HepG2 (cell line): ENCODE measurements around the gene SEMA3B. TPM values are rescaled to one million over a fixed set of nuclear protein-coding genes. Genes with fewer than 3 reads are reported as not detected.
A peak's percentile ranks its signal among the peaks of the same experiment; 100 is the strongest.

Experiments
- BRD4 ChIP-seq: sonication (generic); formaldehyde crosslinking; IDR thresholded peaks from 2 replicates; pipeline ENCODE4 v1.4.0; 2020; ENCODE audit warnings: missing genetic modification reagents
- KDM5B ChIP-seq: sonication (generic); formaldehyde crosslinking; IDR thresholded peaks from 2 replicates; pipeline ENCODE4 v1.4.0; 2020; ENCODE audit warnings: missing genetic modification reagents, mild to moderate bottlenecking, borderline replicate concordance
- KLF6 ChIP-seq: IDR thresholded peaks from 2 replicates; pipeline ENCODE4 v1.8.0; 2016; ENCODE audit warnings: missing biosample characterization, missing genetic modification reagents
- RAD21 ChIP-seq: fragments of 450-650 bp; formaldehyde crosslinking; IDR thresholded peaks from 2 replicates; pipeline ENCODE4 v1.5.0; 2020; ENCODE audit warnings: mild to moderate bottlenecking
- SIX1 ChIP-seq: sonication (generic); formaldehyde crosslinking; IDR thresholded peaks from 2 replicates; pipeline ENCODE4 v1.4.0; 2020; ENCODE audit warnings: missing genetic modification reagents, borderline replicate concordance
- SPEN ChIP-seq: sonication (generic); formaldehyde crosslinking; IDR thresholded peaks from 2 replicates; pipeline ENCODE4 v1.5.1; 2020; ENCODE audit warnings: low read depth, mild to moderate bottlenecking, missing genetic modification reagents
- ZBTB8A ChIP-seq: sonication (generic); formaldehyde crosslinking; IDR thresholded peaks from 2 replicates; pipeline ENCODE4 v1.4.0; 2020; ENCODE audit warnings: mild to moderate bottlenecking, low read depth, missing genetic modification reagents, borderline replicate concordance
- ZFP36L2 ChIP-seq: sonication (generic); formaldehyde crosslinking; IDR thresholded peaks from 2 replicates; pipeline ENCODE4 v1.4.0; 2020; ENCODE audit warnings: missing genetic modification reagents
- ZNF746 ChIP-seq: sonication (generic); formaldehyde crosslinking; IDR thresholded peaks from 2 replicates; pipeline ENCODE4 v1.8.0; 2022; ENCODE audit warnings: mild to moderate bottlenecking, missing genetic modification reagents
- ZNF788 ChIP-seq: sonication (generic); formaldehyde crosslinking; IDR thresholded peaks from 2 replicates; pipeline ENCODE4 v1.5.0; 2020; ENCODE audit warnings: mild to moderate bottlenecking, missing genetic modification reagents, borderline replicate concordance
- polyA plus RNA-seq, 8 experiments: library from polyadenylated mRNA; depleted of rRNA in 3 of 8; stranded (reverse) in 7 of 8; unstranded in 1 of 8; fragments of >200 nt; fragmentation: Illumina TruSeq in 4 of 8; extraction: Trizol in 4 of 8; gene quantifications; 2 replicates each; pipeline versions ENCODE4 v1.2.1 to v1.2.3, GENCODE V29; 2011 to 2016; ENCODE audit warnings: low read depth in 4 of 8, missing spikeins in 1 of 8, mixed read lengths in 1 of 8; ENCODE audit not compliant: insufficient read depth in 1 of 8
- total RNA-seq, 5 experiments: library from RNA; depleted of rRNA; stranded (reverse); fragments of >200 nt; fragmentation: Illumina TruSeq; extraction: Trizol; gene quantifications; 2 replicates each; pipeline ENCODE4 v1.2.3, GENCODE V29; 2016; ENCODE audit warnings: low read depth in 1 of 5
- TF ChIP-seq, protein P1 (sequence below): sonication (generic); formaldehyde crosslinking; IDR thresholded peaks from 2 replicates; pipeline ENCODE4 v1.4.0; 2020; ENCODE audit warnings: missing genetic modification reagents
- TF ChIP-seq, protein P2 (sequence below): sonication (generic); formaldehyde crosslinking; IDR thresholded peaks from 2 replicates; pipeline ENCODE4 v1.4.0; 2020; ENCODE audit warnings: missing genetic modification reagents
- TF ChIP-seq, protein P3 (sequence below): IDR thresholded peaks from 2 replicates; pipeline ENCODE4 v1.6.1; 2018; ENCODE audit warnings: missing genetic modification reagents
- TF ChIP-seq, protein P4 (sequence below): sonication (generic); formaldehyde crosslinking; conservative IDR thresholded peaks from 2 replicates; pipeline ENCODE4 v1.4.0; 2020; ENCODE audit warnings: missing genetic modification reagents
- TF ChIP-seq, protein P5 (sequence below): sonication (generic); formaldehyde crosslinking; IDR thresholded peaks from 2 replicates; pipeline ENCODE4 v1.5.0; 2020; ENCODE audit warnings: mild to moderate bottlenecking, missing genetic modification reagents, moderate library complexity
- TF ChIP-seq, protein P6 (sequence below): IDR thresholded peaks from 2 replicates; pipeline ENCODE4 v1.6.1; 2016; ENCODE audit warnings: mild to moderate bottlenecking

Gene SEMA3B
- total and polyA plus RNA-seq, 2 of the 13 experiments (the other 11 are each of a cell fraction or from before 2014, with no cell fraction given), result 93.2 to 158 TPM

DNA sequence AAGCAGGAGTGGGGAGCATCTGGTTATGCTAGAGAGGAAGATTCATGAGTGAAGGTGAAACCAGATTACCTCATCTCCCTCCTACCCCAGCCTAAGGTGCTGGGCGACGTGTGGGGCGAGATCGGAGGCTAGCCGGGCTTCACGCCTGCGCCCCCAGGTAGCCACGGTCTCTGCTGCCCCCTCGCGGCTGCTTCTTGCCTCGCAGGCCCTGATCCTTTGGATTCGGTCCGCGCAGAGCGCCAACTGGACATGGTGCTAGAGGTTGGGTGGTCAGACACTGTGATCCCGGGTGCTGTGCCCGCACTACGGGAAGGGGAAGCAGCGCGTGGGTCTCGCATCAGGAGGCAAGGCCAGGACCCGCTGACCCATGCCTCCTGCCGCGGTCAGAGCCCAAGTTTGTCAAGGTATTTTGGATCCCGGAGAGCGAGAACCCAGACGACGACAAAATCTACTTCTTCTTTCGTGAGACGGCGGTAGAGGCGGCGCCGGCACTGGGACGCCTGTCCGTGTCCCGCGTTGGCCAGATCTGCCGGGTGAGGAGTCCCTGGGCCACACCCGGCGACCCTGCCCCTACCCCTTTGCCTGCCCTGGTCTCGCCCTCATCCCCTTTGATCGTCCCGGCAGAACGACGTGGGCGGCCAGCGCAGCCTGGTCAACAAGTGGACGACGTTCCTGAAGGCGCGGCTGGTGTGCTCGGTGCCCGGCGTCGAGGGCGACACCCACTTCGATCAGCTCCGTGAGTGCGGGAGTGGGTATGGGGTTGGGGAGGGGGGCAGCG is 4.2 kb downstream of the SEMA3B start (continued):
- TF ChIP-seq BRD4 (no peak), KLF6 (CRISPR knock-in tag) (0 out of 2 replicates have a peak, but pooled peaks have one; percentile 68), ZNF746 (CRISPR knock-in tag) (peak; percentile 36; the same call in 1 of the 2 replicates), ZBTB8A (CRISPR knock-in tag) (no peak), SIX1 (no peak), KDM5B (CRISPR knock-in tag) (peak; percentile 26; the same call in 1 of the 2 replicates), ZNF788 (CRISPR knock-in tag) (peak; percentile 58; the same call in 1 of the 2 replicates), ZFP36L2 (CRISPR knock-in tag) (no peak), SPEN (peak; percentile 65; the same call in 1 of the 2 replicates), RAD21 (CRISPR knock-in tag) (peak; percentile 99)
- TF ChIP-seq, protein P1, sequence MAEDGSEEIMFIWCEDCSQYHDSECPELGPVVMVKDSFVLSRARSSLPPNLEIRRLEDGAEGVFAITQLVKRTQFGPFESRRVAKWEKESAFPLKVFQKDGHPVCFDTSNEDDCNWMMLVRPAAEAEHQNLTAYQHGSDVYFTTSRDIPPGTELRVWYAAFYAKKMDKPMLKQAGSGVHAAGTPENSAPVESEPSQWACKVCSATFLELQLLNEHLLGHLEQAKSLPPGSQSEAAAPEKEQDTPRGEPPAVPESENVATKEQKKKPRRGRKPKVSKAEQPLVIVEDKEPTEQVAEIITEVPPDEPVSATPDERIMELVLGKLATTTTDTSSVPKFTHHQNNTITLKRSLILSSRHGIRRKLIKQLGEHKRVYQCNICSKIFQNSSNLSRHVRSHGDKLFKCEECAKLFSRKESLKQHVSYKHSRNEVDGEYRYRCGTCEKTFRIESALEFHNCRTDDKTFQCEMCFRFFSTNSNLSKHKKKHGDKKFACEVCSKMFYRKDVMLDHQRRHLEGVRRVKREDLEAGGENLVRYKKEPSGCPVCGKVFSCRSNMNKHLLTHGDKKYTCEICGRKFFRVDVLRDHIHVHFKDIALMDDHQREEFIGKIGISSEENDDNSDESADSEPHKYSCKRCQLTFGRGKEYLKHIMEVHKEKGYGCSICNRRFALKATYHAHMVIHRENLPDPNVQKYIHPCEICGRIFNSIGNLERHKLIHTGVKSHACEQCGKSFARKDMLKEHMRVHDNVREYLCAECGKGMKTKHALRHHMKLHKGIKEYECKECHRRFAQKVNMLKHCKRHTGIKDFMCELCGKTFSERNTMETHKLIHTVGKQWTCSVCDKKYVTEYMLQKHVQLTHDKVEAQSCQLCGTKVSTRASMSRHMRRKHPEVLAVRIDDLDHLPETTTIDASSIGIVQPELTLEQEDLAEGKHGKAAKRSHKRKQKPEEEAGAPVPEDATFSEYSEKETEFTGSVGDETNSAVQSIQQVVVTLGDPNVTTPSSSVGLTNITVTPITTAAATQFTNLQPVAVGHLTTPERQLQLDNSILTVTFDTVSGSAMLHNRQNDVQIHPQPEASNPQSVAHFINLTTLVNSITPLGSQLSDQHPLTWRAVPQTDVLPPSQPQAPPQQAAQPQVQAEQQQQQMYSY (CRISPR knock-in tag), result no peak
- TF ChIP-seq, protein P2, sequence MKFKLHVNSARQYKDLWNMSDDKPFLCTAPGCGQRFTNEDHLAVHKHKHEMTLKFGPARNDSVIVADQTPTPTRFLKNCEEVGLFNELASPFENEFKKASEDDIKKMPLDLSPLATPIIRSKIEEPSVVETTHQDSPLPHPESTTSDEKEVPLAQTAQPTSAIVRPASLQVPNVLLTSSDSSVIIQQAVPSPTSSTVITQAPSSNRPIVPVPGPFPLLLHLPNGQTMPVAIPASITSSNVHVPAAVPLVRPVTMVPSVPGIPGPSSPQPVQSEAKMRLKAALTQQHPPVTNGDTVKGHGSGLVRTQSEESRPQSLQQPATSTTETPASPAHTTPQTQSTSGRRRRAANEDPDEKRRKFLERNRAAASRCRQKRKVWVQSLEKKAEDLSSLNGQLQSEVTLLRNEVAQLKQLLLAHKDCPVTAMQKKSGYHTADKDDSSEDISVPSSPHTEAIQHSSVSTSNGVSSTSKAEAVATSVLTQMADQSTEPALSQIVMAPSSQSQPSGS, result peak; percentile 94
- TF ChIP-seq, protein P3, sequence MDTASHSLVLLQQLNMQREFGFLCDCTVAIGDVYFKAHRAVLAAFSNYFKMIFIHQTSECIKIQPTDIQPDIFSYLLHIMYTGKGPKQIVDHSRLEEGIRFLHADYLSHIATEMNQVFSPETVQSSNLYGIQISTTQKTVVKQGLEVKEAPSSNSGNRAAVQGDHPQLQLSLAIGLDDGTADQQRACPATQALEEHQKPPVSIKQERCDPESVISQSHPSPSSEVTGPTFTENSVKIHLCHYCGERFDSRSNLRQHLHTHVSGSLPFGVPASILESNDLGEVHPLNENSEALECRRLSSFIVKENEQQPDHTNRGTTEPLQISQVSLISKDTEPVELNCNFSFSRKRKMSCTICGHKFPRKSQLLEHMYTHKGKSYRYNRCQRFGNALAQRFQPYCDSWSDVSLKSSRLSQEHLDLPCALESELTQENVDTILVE (CRISPR knock-in tag), result peak; percentile 77; the same call in 1 of the 2 replicates
- TF ChIP-seq, protein P4, sequence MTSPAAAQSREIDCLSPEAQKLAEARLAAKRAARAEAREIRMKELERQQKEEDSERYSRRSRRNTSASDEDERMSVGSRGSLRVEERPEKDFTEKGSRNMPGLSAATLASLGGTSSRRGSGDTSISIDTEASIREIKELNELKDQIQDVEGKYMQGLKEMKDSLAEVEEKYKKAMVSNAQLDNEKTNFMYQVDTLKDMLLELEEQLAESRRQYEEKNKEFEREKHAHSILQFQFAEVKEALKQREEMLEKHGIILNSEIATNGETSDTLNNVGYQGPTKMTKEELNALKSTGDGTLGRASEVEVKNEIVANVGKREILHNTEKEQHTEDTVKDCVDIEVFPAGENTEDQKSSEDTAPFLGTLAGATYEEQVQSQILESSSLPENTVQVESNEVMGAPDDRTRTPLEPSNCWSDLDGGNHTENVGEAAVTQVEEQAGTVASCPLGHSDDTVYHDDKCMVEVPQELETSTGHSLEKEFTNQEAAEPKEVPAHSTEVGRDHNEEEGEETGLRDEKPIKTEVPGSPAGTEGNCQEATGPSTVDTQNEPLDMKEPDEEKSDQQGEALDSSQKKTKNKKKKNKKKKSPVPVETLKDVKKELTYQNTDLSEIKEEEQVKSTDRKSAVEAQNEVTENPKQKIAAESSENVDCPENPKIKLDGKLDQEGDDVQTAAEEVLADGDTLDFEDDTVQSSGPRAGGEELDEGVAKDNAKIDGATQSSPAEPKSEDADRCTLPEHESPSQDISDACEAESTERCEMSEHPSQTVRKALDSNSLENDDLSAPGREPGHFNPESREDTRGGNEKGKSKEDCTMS (CRISPR knock-in tag), result no peak
- TF ChIP-seq, protein P5, sequence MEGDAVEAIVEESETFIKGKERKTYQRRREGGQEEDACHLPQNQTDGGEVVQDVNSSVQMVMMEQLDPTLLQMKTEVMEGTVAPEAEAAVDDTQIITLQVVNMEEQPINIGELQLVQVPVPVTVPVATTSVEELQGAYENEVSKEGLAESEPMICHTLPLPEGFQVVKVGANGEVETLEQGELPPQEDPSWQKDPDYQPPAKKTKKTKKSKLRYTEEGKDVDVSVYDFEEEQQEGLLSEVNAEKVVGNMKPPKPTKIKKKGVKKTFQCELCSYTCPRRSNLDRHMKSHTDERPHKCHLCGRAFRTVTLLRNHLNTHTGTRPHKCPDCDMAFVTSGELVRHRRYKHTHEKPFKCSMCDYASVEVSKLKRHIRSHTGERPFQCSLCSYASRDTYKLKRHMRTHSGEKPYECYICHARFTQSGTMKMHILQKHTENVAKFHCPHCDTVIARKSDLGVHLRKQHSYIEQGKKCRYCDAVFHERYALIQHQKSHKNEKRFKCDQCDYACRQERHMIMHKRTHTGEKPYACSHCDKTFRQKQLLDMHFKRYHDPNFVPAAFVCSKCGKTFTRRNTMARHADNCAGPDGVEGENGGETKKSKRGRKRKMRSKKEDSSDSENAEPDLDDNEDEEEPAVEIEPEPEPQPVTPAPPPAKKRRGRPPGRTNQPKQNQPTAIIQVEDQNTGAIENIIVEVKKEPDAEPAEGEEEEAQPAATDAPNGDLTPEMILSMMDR, result peak; percentile 99
- TF ChIP-seq, protein P6, sequence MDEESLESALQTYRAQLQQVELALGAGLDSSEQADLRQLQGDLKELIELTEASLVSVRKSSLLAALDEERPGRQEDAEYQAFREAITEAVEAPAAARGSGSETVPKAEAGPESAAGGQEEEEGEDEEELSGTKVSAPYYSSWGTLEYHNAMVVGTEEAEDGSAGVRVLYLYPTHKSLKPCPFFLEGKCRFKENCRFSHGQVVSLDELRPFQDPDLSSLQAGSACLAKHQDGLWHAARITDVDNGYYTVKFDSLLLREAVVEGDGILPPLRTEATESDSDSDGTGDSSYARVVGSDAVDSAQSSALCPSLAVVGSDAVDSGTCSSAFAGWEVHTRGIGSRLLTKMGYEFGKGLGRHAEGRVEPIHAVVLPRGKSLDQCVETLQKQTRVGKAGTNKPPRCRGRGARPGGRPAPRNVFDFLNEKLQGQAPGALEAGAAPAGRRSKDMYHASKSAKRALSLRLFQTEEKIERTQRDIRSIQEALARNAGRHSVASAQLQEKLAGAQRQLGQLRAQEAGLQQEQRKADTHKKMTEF (CRISPR knock-in tag), result peak; percentile 67; the same call in 1 of the 2 replicates
